K562 (cell line): ENCODE measurements around the gene ZGLP1. TPM values are rescaled to one million over a fixed set of nuclear protein-coding genes. Genes with fewer than 3 reads are reported as not detected.

Source experiments
- CHD2 ChIP-seq: IDR thresholded peaks from 2 replicates; pipeline ENCODE4 v1.6.1; 2011; ENCODE audit warnings: low read depth, low read length
- ELK3 ChIP-seq: fragments of 450-650 bp; formaldehyde crosslinking; IDR thresholded peaks from 2 replicates; pipeline ENCODE4 v1.4.0; 2020; ENCODE audit warnings: mild to moderate bottlenecking
- MTF1 ChIP-seq: fragments of 250-450 bp; sonication (Bioruptor Pico); IDR thresholded peaks from 2 replicates; pipeline ENCODE4 v1.9.0; 2021; ENCODE audit warnings: moderate library complexity, mild to moderate bottlenecking, inconsistent platforms, borderline replicate concordance
- MYNN ChIP-seq, 2 experiments: sonication (generic); formaldehyde crosslinking in 1 of 2; IDR thresholded peaks; 2 replicates each; pipeline versions ENCODE4 v1.5.0 to v1.6.1; 2016 to 2020; ENCODE audit warnings: antibody characterized with exemption in 1 of 2, missing genetic modification reagents in 1 of 2
- PYGO2 ChIP-seq: fragments of 450-650 bp; IDR thresholded peaks from 2 replicates; pipeline ENCODE4 v1.6.1; 2016; ENCODE audit warnings: mild to moderate bottlenecking, missing genetic modification characterization, moderate library complexity, missing compliant biosample characterization
- RBM17 ChIP-seq: fragments of 200-400 bp; formaldehyde crosslinking; IDR thresholded peaks from 2 replicates; pipeline ENCODE4 v1.6.1; 2017; ENCODE audit warnings: low read depth, mild to moderate bottlenecking, low read length, borderline replicate concordance
- SAP30 ChIP-seq: fragments of 200-600 bp; sonication (generic); IDR thresholded peaks from 2 replicates; pipeline ENCODE4 v1.6.1; 2012; ENCODE audit warnings: borderline replicate concordance, low read depth, mild to moderate bottlenecking, moderate library complexity, low read length, control low read depth, inconsistent platforms; ENCODE audit not compliant: insufficient read depth, poor library complexity, severe bottlenecking
- TBP ChIP-seq: optimal IDR thresholded peaks from 2 replicates; pipeline ENCODE3; 2011; ENCODE audit warnings: low read depth, low read length, improper control_type of control experiment
- ZBTB8A ChIP-seq: fragments of 450-650 bp; IDR thresholded peaks from 2 replicates; pipeline ENCODE4 v1.6.1; 2018; ENCODE audit warnings: mild to moderate bottlenecking, moderate library complexity; ENCODE audit not compliant: partially characterized antibody
- ZNF253 ChIP-seq: fragments of 250-450 bp; sonication (Bioruptor Pico); conservative IDR thresholded peaks from 2 replicates; pipeline ENCODE4 v1.6.1; 2021; ENCODE audit warnings: mild to moderate bottlenecking
- ZNF277 ChIP-seq: fragments of 250-450 bp; sonication (Bioruptor Pico); IDR thresholded peaks from 2 replicates; pipeline ENCODE4 v1.8.0; 2022; ENCODE audit warnings: inconsistent platforms, mild to moderate bottlenecking, moderate library complexity, borderline replicate concordance
- ZNF436 ChIP-seq: fragments of 250-450, 450-650 bp; sonication (Bioruptor Pico); formaldehyde crosslinking; IDR thresholded peaks from 2 replicates; pipeline ENCODE4 v1.7.0; 2020; ENCODE audit warnings: mild to moderate bottlenecking
- polyA plus RNA-seq, 8 experiments: library from polyadenylated mRNA; depleted of rRNA in 4 of 8; stranded (reverse) in 5 of 8; unstranded in 3 of 8; fragments of >200 nt; fragmentation: Nextera tagmentation in 2 of 8; fragmentation: Illumina TruSeq in 1 of 8; extraction: Ambion mirVana in 2 of 8; extraction: Trizol in 1 of 8; gene quantifications; 2 replicates each; pipeline versions ENCODE4 v1.2.1 to v1.2.3, GENCODE V29; 2011 to 2014; ENCODE audit warnings: inconsistent platforms in 1 of 8, missing spikeins in 1 of 8
- total RNA-seq, 7 experiments: library from RNA; depleted of rRNA in 6 of 7; stranded (reverse); fragments of >200 nt in 6 of 7; fragmentation: Illumina TruSeq in 2 of 7; extraction: Trizol in 2 of 7; gene quantifications; 2 replicates each; pipeline versions ENCODE4 v1.2.1 to v1.2.3, GENCODE V29; 2011 to 2021; ENCODE audit warnings: low replicate concordance in 1 of 7
- TF ChIP-seq, protein P1 (sequence below), 2 experiments: fragments of 450-650 bp in 1 of 2; sonication (generic) in 1 of 2; formaldehyde crosslinking in 1 of 2; IDR thresholded peaks; 2 replicates each; pipeline versions ENCODE4 v1.7.1 to v1.9.0; 2016 to 2022; ENCODE audit warnings: inconsistent platforms in 1 of 2, mild to moderate bottlenecking in 1 of 2, missing genetic modification reagents in 1 of 2
- TF ChIP-seq, protein P2 (sequence below): sonication (generic); formaldehyde crosslinking; IDR thresholded peaks from 2 replicates; pipeline ENCODE4 v1.8.0; 2022; ENCODE audit warnings: missing genetic modification reagents, mild to moderate bottlenecking, moderate library complexity, borderline replicate concordance

Gene ZGLP1
- total and polyA plus RNA-seq, 9 of the 15 experiments (the other 6 are each of a cell fraction or from before 2014, with no cell fraction given), result 0.24 to 4.5 (median 2.2) TPM

GRCh38 chr19:10290876-10291553 lies 18.6 kb downstream of the ZGLP1 start (continued):
- TF ChIP-seq RBM17 (no peak), ZBTB8A (no peak), TBP (peak; percentile 86), ZNF436 (CRISPR knock-in tag) (no peak), ZNF277 (CRISPR knock-in tag) (no peak), ELK3 (CRISPR knock-in tag) (no peak), MYNN (IDR thresholded peaks at IDR 0.05) (0 out of 2 replicates have a peak, but pooled peaks have one; percentile 17), MYNN (CRISPR knock-in tag; IDR thresholded peaks at IDR 0.05) (no peak), PYGO2 (no peak), SAP30 (peak; percentile 70), ZNF253 (CRISPR knock-in tag) (no peak), CHD2 (no peak), MTF1 (CRISPR knock-in tag) (no peak)
- TF ChIP-seq, protein P1, sequence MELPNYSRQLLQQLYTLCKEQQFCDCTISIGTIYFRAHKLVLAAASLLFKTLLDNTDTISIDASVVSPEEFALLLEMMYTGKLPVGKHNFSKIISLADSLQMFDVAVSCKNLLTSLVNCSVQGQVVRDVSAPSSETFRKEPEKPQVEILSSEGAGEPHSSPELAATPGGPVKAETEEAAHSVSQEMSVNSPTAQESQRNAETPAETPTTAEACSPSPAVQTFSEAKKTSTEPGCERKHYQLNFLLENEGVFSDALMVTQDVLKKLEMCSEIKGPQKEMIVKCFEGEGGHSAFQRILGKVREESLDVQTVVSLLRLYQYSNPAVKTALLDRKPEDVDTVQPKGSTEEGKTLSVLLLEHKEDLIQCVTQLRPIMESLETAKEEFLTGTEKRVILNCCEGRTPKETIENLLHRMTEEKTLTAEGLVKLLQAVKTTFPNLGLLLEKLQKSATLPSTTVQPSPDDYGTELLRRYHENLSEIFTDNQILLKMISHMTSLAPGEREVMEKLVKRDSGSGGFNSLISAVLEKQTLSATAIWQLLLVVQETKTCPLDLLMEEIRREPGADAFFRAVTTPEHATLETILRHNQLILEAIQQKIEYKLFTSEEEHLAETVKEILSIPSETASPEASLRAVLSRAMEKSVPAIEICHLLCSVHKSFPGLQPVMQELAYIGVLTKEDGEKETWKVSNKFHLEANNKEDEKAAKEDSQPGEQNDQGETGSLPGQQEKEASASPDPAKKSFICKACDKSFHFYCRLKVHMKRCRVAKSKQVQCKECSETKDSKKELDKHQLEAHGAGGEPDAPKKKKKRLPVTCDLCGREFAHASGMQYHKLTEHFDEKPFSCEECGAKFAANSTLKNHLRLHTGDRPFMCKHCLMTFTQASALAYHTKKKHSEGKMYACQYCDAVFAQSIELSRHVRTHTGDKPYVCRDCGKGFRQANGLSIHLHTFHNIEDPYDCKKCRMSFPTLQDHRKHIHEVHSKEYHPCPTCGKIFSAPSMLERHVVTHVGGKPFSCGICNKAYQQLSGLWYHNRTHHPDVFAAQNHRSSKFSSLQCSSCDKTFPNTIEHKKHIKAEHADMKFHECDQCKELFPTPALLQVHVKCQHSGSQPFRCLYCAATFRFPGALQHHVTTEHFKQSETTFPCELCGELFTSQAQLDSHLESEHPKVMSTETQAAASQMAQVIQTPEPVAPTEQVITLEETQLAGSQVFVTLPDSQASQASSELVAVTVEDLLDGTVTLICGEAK (IDR thresholded peaks at IDR 0.05), result no peak
- TF ChIP-seq, protein P1 (CRISPR knock-in tag; IDR thresholded peaks at IDR 0.05), result no peak
- TF ChIP-seq, protein P2, sequence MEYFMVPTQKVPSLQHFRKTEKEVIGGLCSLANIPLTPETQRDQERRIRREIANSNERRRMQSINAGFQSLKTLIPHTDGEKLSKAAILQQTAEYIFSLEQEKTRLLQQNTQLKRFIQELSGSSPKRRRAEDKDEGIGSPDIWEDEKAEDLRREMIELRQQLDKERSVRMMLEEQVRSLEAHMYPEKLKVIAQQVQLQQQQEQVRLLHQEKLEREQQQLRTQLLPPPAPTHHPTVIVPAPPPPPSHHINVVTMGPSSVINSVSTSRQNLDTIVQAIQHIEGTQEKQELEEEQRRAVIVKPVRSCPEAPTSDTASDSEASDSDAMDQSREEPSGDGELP (CRISPR knock-in tag), result peak; percentile 53
